Measurements from ENCODE around the gene BRME1. TPM values are rescaled to one million over a fixed set of nuclear protein-coding genes. Genes with fewer than 3 reads are reported as not detected.

Gene BRME1
- total RNA-seq, 1 donor from 2014 or later = 0.68 TPM

- peak overlapping the region; percentile 97 for H3K27ac ChIP-seq (ENCODE audit: low read depth, low read length)
- Mint-ChIP-seq H3K4me1 (ENCODE audit: low read depth, unreplicated experiment) (peaks cover 21% of the 10 kb centered on the region), H3K27me3 (ENCODE audit: low read depth, unreplicated experiment) (no peaks in the 10 kb centered on the region), H3K4me3 (ENCODE audit: unreplicated experiment) (peak overlapping the region; percentile 96), H3K27ac (ENCODE audit: unreplicated experiment) (peak overlapping the region; percentile 93), H3K9me3 (ENCODE audit: unreplicated experiment) (no peaks in the 10 kb centered on the region), H3K36me3 (ENCODE audit: low read depth, unreplicated experiment) (peaks cover 3% of the 10 kb centered on the region)
- peaks cover 48% of the 10 kb centered on the region for H3K4me1 ChIP-seq (ENCODE audit: insufficient read depth, low read length)
- peak overlapping the region; percentile 81 for H3K4me3 ChIP-seq (ENCODE audit: insufficient read depth, low read depth, low read length)
- FAIRE-seq (no peak), DNase-seq (ENCODE audit: low read depth) (no peak)
- no peak for TF ChIP-seq EZH2 (IDR thresholded peaks at IDR 0.05; ENCODE audit: insufficient read depth, low read length)
- TF ChIP-seq, protein P1, sequence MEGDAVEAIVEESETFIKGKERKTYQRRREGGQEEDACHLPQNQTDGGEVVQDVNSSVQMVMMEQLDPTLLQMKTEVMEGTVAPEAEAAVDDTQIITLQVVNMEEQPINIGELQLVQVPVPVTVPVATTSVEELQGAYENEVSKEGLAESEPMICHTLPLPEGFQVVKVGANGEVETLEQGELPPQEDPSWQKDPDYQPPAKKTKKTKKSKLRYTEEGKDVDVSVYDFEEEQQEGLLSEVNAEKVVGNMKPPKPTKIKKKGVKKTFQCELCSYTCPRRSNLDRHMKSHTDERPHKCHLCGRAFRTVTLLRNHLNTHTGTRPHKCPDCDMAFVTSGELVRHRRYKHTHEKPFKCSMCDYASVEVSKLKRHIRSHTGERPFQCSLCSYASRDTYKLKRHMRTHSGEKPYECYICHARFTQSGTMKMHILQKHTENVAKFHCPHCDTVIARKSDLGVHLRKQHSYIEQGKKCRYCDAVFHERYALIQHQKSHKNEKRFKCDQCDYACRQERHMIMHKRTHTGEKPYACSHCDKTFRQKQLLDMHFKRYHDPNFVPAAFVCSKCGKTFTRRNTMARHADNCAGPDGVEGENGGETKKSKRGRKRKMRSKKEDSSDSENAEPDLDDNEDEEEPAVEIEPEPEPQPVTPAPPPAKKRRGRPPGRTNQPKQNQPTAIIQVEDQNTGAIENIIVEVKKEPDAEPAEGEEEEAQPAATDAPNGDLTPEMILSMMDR (IDR thresholded peaks at IDR 0.05; ENCODE audit: insufficient read depth, low read depth, low read length) = no peak
- H2AFZ ChIP-seq (ENCODE audit: low read depth, low read length) = no peak overlapping the region
- peaks cover 83% of the 10 kb centered on the region for H3K79me2 ChIP-seq (ENCODE audit: insufficient read depth, low read length)
- peak overlapping the region; percentile 98 for H3K4me2 ChIP-seq (ENCODE audit: low read length)
- peaks cover 67% of the 10 kb centered on the region for H4K20me1 ChIP-seq (ENCODE audit: insufficient read depth, low read length)
- peaks cover 12% of the 10 kb centered on the region for H3K36me3 ChIP-seq (ENCODE audit: insufficient read depth, low read length)
- no peaks in the 10 kb centered on the region for H3K27me3 ChIP-seq (ENCODE audit: insufficient read depth, low read length)
- H3K9me3 ChIP-seq (ENCODE audit: insufficient read depth, low read depth, low read length) = no peaks in the 10 kb centered on the region
- peak overlapping the region; percentile 100 for H3K9ac ChIP-seq (ENCODE audit: low read length)
Observed at GRCh38 chr19:13840305-13841085, 65.4 kb downstream of the BRME1 start.

GRCh38 chr19:13839938-13840304, 66.0 kb downstream of the BRME1 start:
- peak overlapping the region; percentile 81 for H3K4me3 ChIP-seq (ENCODE audit: insufficient read depth, low read depth, low read length)
- DNase-seq (ENCODE audit: low read depth) = no peak
- Mint-ChIP-seq H3K36me3 (ENCODE audit: low read depth, unreplicated experiment) (peaks cover 3% of the 10 kb centered on the region), H3K9me3 (ENCODE audit: unreplicated experiment) (no peaks in the 10 kb centered on the region), H3K4me3 (ENCODE audit: unreplicated experiment) (peak overlapping the region; percentile 96), H3K27me3 (ENCODE audit: low read depth, unreplicated experiment) (no peaks in the 10 kb centered on the region), H3K4me1 (ENCODE audit: low read depth, unreplicated experiment) (peaks cover 21% of the 10 kb centered on the region), H3K27ac (ENCODE audit: unreplicated experiment) (peak overlapping the region; percentile 77)
- H2AFZ ChIP-seq (ENCODE audit: low read depth, low read length) = no peak overlapping the region
- H3K9me3 ChIP-seq (ENCODE audit: insufficient read depth, low read depth, low read length) = no peaks in the 10 kb centered on the region
- peaks cover 13% of the 10 kb centered on the region for H3K36me3 ChIP-seq (ENCODE audit: insufficient read depth, low read length)
- no peak for FAIRE-seq
- peaks cover 72% of the 10 kb centered on the region for H4K20me1 ChIP-seq (ENCODE audit: insufficient read depth, low read length)
- peak overlapping the region; percentile 100 for H3K9ac ChIP-seq (ENCODE audit: low read length)
- H3K27me3 ChIP-seq (ENCODE audit: insufficient read depth, low read length) = no peaks in the 10 kb centered on the region
- H3K27ac ChIP-seq (ENCODE audit: low read depth, low read length) = peak overlapping the region; percentile 97
- peak overlapping the region; percentile 98 for H3K4me2 ChIP-seq (ENCODE audit: low read length)
- H3K79me2 ChIP-seq (ENCODE audit: insufficient read depth, low read length) = peaks cover 87% of the 10 kb centered on the region
- peaks cover 50% of the 10 kb centered on the region for H3K4me1 ChIP-seq (ENCODE audit: insufficient read depth, low read length)
- TF ChIP-seq, protein P1 (IDR thresholded peaks at IDR 0.05; ENCODE audit: insufficient read depth, low read depth, low read length) = no peak
- TF ChIP-seq EZH2 (IDR thresholded peaks at IDR 0.05; ENCODE audit: insufficient read depth, low read length) = no peak
